ENCODE measurements around the gene HDAC9.

HDAC9 gene

DNA sequence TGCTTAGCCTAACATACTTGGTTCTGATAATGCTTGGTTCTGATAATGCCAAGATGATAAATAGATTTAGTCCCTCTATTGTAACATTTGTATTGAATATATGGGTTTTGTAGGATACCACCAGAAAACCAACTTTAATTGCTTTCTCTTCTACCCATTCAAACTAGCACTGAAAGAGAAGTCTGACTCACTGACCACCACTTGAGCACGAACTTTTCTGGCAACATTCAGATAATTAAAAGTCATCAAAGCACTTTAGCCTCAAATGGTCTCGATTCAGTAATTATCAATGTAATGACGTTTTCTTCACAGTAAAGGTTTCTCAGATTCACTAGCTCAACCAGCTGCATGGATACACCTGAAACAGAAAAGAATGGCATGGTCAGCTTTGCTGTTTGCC lies 63.0 kb downstream of the HDAC9 start:
- no peak for DNase-seq

DNA sequence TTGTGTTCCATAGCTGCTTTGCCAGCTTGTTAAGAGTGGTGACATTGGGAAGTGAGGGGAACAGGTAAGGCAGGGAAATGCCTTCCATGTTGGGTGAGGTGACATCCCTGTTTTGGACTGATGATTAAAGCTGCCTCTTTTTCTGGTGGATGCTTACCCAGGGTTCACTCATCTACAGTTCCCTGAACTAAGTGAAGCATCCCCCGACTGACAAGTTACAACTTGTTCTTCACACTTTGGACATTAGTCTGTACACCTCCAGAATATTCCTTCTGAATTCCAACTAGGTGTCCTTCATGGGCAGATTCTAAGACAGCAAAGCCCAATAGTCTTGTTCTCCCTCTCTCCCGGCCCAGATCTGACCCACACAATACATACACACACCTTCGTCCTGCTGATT lies 63.4 kb downstream of the HDAC9 start:
- no peak for DNase-seq

DNA sequence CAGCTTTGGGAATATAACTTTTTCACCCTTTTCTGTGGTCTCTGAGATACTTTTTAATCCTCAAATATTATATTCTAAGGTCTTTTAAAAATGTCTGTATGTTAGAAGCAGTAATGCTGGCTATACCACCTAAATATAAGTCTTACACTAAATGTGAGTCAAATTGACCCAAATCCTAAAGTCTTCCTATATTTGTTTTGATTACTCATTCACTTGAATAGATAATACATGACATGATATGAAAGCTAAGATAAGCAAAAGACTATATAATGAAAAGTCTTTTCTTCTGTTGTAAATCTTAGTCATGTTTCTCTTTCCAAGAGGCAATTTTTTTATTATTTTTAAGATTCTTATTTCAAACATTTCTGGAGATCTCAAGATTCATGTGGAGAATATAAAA lies 64.2 kb downstream of the HDAC9 start:
- no peak for DNase-seq

DNA sequence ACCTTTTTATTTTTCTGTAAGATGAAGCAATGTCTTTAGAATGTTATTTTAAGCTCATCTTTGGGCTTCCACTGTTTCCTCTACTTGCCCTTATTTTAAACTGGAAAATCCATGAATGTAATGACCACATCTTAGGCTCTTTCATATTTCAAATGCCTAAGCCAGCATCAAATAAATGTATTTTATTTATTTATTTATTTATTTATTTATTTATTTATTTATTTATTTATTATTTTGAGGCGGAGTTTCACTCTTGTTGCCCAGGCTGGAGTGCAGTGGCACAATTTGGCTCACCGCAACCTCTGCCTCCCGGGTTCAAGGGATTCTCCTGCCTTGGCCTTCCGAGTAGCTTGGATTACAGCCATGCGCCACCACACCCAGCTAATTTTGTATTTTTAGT lies 69.2 kb downstream of the HDAC9 start:
- no peak for DNase-seq

DNA sequence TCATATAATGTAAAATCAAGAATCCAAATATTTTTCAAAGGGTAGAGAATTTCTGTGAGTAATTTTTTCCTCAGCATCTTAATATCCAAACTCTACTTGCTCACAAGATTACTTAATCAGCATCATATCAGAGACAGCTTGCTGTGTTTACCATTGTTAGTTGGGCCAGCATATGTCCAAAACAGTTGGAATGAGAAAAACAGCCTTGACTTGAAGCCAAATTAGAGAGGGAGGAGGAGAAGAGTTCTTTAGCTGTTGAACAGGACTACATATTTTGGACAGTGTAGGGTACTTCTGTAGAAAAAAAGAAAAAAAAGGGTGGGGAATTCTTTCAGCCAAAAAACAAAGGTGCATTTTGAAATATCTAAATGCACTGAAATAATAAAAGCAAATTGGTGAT lies 69.8 kb downstream of the HDAC9 start:
- no peak for DNase-seq

DNA sequence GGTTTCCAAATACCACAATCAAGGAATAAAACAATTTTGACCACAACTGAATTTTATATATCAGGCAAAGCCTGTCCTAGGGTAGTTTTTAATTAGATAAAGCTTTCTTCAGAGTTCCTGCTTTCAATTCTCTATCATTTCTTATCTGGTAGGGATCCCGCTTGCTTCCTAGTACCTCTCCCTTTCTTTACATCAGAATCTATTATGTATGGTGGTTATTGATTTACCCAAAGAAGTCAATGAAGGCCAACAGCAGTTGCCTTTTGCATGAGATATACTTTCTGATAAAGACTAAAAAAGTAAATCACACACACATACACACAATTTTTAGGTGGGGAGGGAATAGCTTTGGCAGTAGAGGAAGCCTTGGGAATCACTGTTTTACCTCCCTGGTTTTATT lies 70.7 kb downstream of the HDAC9 start:
- DNase-seq: no peak

DNA sequence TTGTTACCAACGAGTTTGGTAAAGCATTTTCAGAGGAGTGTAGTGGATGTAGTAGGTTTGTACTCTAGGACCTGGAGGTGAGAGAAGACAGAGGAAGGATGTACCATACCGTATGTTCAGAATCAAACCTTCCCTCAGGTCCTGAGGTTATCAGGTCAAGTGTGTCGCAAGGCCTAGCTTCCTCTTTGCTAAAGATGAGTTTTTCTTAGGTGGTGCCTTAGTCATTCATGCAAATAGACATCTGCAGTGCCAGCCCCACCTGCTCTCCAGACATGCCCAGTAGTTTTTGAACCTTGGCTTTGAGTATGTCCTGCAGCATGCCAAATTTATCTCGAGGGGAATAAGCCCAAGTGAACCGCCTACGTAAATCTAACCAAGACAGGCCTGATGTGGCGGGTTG lies 71.3 kb downstream of the HDAC9 start:
- peak in 1 of 2 donors; percentile 4 for DNase-seq

DNA sequence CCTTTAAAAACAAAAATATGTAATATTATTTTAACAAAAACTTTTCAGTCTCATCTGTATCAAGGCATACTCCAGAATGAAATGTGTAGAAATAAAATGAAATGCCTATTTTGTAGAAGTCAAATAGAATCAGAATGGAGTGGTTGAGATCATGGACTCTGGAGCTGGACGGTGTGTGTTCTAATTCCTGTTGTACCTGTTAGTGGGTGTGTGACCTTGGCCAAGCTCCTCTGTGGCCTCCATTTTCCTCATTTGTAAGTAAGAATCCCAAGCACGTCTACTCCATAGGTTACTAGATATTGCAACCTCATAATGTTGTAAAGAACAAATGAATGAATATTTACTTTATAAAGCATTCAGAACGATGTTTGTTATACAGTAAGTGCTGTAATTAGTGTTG lies 74.9 kb downstream of the HDAC9 start:
- no peak for DNase-seq

DNA sequence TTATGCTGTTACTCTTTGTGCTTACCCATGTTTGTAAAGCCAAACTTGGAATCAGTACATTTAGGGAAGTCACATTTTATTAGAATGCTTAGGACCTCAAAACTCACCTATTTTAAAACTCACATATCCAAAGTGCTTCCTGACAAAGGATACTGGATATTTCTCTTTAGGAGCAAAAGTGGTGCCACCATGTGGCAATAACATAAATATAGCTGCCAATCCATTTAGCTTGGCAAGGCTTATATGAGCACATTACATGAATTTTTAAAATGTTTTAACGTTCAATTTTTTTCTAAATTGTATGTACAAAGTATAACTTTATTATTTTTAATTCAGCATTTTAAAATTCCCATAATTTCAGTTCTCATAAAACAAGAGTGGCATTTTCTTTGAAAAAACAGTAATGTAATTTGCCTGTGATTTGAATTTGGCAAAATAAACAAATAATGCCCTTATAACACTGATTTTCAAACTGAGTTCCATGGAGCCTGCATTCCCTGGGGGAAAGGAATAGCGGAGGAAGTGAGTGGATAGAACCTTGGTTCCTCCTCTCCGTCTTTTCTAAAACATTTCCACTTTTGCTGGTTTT lies 75.4 kb downstream of the HDAC9 start:
- DNase-seq: peak; percentile 24 to 34

DNA sequence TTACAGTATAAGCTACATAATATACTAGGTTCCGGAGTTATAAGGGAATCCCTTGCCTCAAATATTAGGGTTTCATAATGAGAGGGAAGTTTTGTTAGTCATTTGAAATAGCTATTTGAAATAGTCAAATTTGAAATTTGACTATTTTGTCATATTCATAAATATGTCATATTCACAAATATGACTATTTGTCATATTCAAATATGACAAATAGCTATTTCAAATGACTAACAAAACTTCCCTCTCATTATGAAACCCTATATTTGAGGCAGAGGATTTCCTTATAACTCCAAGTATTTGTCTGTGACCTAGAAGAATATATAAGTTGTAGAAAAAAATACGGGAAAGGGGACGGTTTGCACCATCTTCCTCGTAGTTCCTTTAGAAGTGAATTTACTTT lies 76.6 kb downstream of the HDAC9 start:
- DNase-seq: peak; percentile 21 to 65

DNA sequence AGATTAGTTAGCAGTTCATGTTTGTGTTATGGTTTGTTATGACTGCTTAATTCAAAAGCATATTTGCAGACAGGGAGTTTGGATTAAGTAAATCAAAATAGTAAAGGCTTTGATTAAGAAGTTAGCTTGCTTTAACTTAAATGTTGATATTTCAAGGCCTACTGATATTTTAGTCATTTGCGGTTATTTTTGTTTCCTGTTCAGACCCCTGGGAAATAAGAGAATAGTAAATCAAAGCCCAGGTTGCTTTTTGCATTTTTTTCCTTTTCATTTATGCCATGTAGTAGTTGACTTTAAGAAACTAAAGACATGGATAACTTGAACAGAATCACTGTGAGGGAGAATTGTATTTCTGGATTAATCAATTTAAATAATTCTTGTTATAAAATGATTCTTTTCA lies 77.3 kb downstream of the HDAC9 start:
- no peak for DNase-seq

DNA sequence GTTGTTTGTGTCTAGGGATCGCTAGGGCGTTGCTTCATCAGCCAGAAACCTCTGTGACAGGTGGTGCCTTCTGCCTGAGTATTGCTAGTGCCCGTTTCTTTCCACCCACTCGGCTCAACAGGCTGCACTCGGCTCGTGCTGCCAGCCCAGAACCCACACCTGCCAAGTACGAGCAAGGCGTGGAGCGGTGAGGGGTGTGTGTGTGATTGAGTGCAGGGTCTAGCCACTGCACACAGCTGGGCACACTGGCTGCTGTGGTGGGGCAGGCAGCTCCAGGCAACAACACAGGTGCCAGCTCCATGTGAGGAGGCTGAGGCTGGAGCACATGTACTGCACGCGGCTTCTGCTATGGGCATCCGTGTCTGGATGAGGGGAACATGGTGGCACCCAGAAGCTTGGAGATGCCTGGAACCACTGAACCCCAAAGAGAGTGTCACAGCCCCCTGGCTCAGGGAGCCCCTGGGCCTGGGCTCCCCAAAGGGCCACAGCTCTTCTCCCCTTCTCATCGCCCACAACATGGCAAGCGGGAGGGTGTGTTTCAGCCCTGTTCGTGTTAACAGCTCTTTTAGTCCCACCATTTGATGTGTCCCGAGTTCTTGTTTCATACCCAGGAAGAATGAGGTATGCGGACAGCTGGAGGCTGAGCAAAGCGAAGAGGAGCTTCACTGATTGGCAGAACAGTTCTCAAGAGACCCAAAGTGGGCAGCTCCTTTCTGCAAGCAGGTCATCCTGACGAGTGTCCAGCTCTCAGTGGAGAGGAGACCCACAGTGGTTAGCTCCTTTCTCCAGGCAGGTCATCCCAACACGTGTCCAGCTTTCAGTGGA lies 78.1 kb downstream of the HDAC9 start:
- DNase-seq: no peak

DNA sequence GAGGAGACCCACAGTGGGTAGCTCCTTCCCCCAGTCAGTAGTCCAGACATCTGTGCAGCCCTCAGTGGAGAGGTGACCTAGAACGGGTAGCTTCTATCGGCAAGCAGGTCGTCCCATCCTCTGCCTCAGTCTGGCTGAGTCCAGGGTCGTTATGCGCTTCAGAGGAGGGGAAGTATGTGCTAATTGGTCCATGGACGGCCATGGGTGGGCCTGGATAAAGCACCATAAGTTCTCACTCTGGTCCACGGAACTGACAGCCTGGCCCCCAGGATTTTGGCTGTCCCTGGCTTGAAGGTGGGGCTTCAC lies 78.6 kb downstream of the HDAC9 start:
- no peak for DNase-seq

DNA sequence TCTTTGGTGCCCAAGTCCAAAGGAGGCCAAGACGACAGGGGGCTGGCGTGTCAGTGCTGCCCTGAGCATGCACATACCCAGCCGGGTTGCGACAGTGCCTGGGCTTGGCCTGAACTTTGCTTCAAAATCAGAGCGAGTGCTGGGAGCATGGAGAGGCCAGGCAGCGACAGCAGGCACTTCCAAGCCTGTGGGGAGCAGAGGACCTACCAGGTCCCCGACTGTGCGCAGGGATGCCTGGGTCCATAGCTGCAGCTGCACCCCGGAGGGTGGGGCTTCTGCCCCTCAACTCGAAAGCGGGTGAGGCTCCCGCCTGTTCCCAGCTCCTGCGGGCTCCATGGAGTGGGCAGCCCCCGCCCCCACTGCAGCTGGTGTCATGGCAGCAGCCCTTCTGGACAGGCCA lies 79.1 kb downstream of the HDAC9 start:
- no peak for DNase-seq

DNA sequence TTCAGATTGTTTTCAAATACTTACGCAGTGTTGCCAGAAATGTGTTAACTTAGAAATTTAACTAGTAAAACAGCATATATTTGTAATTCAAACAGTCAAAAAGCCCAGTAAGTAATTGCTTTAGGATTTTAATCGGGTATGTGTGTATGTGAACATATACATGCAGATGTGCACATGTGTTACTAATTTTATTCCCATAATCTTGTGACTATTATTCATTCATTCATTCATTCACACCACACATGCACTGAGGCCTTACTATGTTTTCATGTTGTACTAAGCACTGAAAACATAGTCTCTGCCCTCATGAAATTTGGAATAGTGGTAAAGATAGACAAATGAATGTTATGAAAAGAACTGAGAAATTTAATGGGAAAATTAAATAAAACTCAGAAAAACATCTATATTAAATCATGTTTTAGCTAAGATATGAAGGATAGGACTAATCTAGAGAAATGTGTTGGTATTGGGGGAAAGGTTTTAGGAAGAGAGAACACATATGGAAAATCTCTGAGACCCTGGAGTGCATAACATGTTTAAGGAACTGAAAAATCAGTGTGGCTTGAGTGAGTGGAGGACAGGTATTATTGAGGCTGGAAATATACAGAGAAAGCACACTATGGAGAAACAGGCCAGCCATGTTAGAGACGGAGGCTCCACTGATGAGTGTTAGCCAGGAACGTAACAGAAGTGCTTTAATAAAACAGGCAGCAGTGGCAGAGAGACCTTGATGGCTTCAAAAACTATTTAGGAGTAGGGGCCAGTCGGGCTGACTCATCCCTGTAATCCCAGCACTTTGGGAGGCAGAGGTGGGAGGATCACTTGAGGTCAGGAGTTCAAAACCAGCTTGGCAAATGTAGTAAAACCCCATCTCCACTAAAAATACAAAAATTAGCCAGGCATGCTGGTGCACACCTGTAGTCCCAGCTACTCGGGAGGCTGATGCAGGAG lies 80.3 kb downstream of the HDAC9 start:
- no peak for DNase-seq

DNA sequence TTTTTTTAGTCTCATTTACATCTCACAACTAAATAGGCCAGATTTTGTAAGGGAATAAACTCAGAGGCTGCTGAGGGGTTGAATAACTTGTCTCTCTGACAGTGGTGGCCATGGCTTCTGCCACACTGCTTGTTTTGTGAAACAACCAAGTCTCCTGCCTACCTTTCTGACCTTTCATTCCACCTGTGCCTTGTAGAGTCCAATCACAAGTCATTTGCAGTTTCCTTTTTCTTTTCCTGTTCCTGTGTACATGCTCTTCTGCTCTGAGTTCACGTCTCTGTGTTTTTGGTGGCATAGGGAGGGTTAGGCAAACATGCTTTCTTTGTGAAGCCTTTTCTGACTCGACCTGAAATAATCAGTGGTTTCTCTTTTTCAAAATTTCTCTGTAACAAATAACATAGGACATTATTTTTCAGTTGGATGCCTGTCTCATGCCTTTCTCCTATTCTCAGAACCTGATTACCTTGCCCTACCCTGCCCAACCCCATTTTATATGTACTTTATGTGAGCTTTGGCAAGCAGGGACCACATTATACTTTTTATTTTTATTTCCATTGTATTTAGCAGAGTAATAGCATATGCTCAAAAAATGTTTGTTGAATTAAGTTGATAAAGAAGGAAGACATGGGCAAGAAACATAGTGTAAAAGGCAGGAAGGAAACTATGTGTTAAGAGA lies 81.7 kb downstream of the HDAC9 start:
- DNase-seq: no peak

DNA sequence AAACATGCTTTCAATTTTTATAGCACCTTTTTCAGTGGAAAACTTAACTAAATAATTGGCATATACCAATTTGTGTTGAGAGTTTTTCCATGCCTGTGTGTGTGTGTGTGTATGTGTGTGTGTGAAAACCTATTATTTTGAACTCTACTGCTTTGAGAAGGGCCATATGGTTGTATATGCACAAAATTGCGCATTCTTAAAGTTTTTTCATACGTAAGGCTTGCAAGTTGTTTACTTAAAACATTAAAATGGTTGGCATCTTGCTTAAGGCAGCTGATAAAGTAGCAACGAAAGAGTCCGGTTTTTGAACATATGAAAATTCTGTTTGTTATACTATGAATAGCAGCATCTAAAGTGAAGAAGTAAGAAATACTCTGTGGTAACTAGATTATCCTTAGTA lies 84.1 kb downstream of the HDAC9 start:
- no peak for DNase-seq

DNA sequence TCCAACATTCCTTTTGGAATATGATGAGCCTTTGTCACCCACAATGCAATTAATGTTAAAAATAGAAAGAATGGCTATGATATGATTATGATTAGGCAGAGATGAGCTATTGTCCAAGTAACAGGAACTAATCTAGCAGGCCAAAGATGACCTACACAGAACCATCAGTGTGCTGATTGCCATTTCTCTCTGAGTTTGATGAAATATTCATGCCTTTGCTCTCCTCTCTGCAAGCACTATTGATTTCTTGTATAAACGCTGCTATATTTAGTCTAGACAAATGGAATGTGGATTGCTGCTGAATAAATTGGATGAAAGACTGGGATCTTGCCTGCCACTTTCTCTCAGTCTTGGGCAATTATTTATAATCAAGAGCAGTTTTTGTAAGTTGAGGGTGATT lies 85.4 kb downstream of the HDAC9 start:
- no peak for DNase-seq

DNA sequence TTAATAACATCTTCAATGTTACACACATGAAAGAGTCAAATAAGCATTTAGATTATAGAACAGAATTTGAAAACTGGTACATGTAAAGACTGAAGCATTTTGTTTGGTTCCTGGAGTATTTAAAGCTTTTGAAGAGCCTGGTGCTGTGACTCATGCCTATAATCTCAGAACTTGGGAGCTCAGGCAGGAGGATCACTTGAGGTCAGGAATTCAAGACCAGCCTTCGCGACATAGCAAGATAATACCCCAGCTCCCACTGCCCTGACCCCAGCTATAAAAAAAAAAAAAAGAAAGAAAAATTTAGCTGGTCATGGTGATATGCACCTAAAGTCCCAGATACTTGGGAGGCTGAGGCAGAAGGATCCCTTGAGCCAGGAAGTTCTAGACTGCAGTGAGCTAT lies 87.8 kb downstream of the HDAC9 start:
- DNase-seq: no peak

DNA sequence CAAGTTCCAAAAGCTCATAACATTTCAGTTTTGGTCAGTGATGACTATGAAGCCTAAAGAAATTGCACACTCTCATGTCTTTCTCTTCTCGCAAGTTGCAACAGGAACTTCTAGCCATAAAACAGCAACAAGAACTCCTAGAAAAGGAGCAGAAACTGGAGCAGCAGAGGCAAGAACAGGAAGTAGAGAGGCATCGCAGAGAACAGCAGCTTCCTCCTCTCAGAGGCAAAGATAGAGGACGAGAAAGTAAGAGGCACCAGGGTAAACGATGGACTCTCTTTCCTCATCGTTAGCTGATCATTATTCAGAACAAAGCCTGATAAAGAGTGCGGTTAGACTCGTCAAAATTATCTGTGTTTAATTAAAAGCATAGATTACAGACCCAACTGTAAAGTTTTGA lies 94.7 kb downstream of the HDAC9 start:
- peak; percentile 56 to 65 for DNase-seq

DNA sequence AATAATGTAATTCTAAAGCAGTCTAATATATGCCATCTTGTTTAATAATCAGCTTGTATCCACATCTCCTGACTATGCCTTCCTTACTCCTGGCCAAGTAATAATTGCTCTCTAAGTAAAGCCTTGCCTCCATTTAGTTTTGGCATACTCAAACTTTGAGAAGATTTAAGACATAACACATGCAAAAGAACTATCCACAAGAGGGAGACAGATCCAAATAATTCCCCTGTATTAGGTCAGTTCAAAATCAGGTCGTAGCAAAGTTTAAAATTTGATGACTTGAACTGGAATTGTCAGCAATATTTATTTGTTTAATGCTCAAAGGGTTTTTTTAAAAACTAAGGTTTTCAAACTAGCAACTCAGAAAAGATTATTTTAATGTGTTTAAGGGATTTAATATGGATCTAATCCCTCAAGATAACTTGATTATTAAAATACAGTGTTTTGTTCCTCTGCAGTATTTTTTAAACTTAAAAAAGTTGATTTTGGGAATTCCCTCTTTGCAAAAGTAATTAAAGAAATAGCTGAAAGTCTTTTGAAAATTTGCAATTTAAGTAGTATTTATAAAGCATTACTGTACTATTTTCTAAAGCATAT lies 95.3 kb downstream of the HDAC9 start:
- DNase-seq: peak; percentile 17 to 48

DNA sequence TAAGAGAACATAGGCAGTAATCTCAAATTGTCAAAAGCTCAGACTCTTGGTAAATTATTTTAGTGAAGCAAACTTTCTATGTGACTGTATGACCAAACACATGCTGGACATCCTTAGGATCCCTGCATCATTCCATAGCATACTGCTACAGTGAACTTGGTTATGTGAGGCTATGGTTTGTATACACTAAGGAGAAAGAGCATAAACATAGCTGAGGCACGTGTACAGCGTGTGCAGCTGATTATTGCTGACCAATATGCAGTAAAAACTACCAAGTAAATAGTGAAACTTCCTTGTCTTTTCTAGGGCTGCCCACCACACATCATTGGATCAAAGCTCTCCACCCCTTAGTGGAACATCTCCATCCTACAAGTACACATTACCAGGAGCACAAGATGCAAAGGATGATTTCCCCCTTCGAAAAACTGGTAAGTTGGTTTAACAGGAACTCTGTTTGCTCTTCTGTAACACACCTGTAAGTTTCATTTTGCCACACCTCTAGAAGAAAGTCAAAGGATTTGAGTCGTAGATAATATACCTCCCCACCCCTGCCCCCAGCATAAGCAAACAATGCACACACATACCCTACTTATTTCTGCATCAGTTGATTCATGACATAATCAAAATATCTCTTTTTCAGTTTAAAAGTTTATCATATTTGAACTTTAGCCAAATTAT lies 98.2 kb downstream of the HDAC9 start:
- DNase-seq: no peak

All from inflammatory macrophage (primary cell).